MM.1S (cell line): ENCODE measurements around the gene CFP.

Experiments
- DNase-seq: peaks from one replicate; pipeline ENCODE4 v3.0.0-alpha.2; 2015
- H2AFZ ChIP-seq: fragments of 300-600 bp; sonication (generic); 2 replicates; pipeline ENCODE4 v1.6.0; 2016; ENCODE audit warnings: antibody characterized with exemption, low read length
- H3F3A ChIP-seq: fragments of 300-600 bp; sonication (generic); 2 replicates; pipeline ENCODE4 v1.6.1; 2016; ENCODE audit warnings: mild to moderate bottlenecking, antibody characterized with exemption, low read length, moderate library complexity, mixed read lengths; ENCODE audit not compliant: insufficient read depth
- H3K27ac ChIP-seq: fragments of 300-600 bp; sonication (generic); 2 replicates; pipeline ENCODE4 v1.5.1; 2016; ENCODE audit warnings: mild to moderate bottlenecking, low read length
- H3K27me3 ChIP-seq: fragments of 300-600 bp; sonication (generic); replicated peaks from 2 replicates; pipeline ENCODE4 v1.6.0; 2016; ENCODE audit warnings: low read length; ENCODE audit not compliant: insufficient read depth
- H3K36me3 ChIP-seq: fragments of 300-600 bp; sonication (generic); replicated peaks from 2 replicates; pipeline ENCODE4 v1.6.1; 2016; ENCODE audit warnings: mild to moderate bottlenecking, low read length, mixed read lengths; ENCODE audit not compliant: insufficient read depth
- H3K4me1 ChIP-seq: fragments of 300-600 bp; sonication (generic); 2 replicates; pipeline ENCODE4 v1.6.1; 2016; ENCODE audit warnings: low read length, mixed read lengths
- H3K4me2 ChIP-seq: fragments of 300-600 bp; sonication (generic); 2 replicates; pipeline ENCODE4 v1.6.0; 2016; ENCODE audit warnings: low read depth, low read length
- H3K4me3 ChIP-seq: fragments of 300-600 bp; sonication (generic); 2 replicates; pipeline ENCODE4 v1.5.1; 2016; ENCODE audit warnings: low read length, mixed read lengths
- H3K79me2 ChIP-seq: fragments of 300-600 bp; sonication (generic); 2 replicates; pipeline ENCODE4 v1.6.1; 2016; ENCODE audit warnings: mixed run types, low read length, mixed read lengths
- H3K9ac ChIP-seq: fragments of 300-600 bp; sonication (generic); 2 replicates; pipeline ENCODE4 v1.6.1; 2016; ENCODE audit warnings: low read length, mixed read lengths
- H3K9me2 ChIP-seq: fragments of 300-600 bp; sonication (generic); replicated peaks from 2 replicates; pipeline ENCODE4 v1.6.1; 2016; ENCODE audit warnings: mild to moderate bottlenecking, low read length, mixed read lengths; ENCODE audit not compliant: insufficient read depth
- H3K9me3 ChIP-seq: fragments of 300-600 bp; sonication (generic); replicated peaks from 2 replicates; pipeline ENCODE4 v1.6.1; 2016; ENCODE audit warnings: mild to moderate bottlenecking, low read length, mixed read lengths; ENCODE audit not compliant: insufficient read depth
- H4K20me1 ChIP-seq: fragments of 300-600 bp; sonication (generic); 2 replicates; pipeline ENCODE4 v1.6.1; 2016; ENCODE audit warnings: mild to moderate bottlenecking, low read length, moderate library complexity, mixed read lengths; ENCODE audit not compliant: insufficient read depth
- CTCF ChIP-seq: fragments of 300-600 bp; sonication (generic); IDR thresholded peaks from 2 replicates; pipeline ENCODE4 v1.5.1; 2016; ENCODE audit warnings: antibody characterized with exemption, low read length, mixed read lengths
- EZH2 ChIP-seq: fragments of 300-600 bp; sonication (generic); optimal IDR thresholded peaks from 2 replicates; pipeline ENCODE3; 2017; ENCODE audit warnings: low read depth, mild to moderate bottlenecking, antibody characterized with exemption, low read length, mixed read lengths
- EZH2phosphoT487 ChIP-seq: fragments of 300-600 bp; sonication (generic); IDR thresholded peaks from 2 replicates; pipeline ENCODE4 v1.6.1; 2018; ENCODE audit warnings: antibody characterized with exemption, low read length

The CFP gene

DNA sequence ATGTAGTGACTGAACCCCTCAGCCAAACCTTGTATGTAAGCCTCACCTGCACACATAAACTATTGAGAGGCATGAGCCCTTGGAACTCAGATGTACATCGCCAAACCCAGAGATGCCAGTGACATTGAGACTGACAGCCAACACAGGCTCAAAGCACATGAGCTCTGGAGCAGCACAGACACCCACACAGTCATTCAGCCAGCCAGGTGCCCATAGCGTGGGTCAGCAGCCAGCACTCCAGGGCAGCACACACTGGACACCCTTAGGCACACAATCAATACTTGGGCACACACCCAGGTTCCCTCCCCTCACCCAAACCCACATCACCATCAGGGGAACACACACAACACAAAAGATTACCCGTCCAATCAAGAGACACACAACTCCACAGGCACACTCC is 51.8 kb downstream of the CFP start:
- H3K9ac ChIP-seq = no peak overlapping the region
- no peaks in the 10 kb centered on the region for H3K9me2 ChIP-seq
- no peak overlapping the region for H3K4me3 ChIP-seq
- H3K27ac ChIP-seq = no peak overlapping the region
- no peaks in the 10 kb centered on the region for H3K9me3 ChIP-seq
- H3F3A ChIP-seq = no peaks in the 10 kb centered on the region
- 0 out of 2 replicates have a peak, but pooled peaks cover 5% of the 10 kb centered on the region for H3K4me1 ChIP-seq
- no peak for DNase-seq
- H4K20me1 ChIP-seq = no peaks in the 10 kb centered on the region
- no peaks in the 10 kb centered on the region for H3K27me3 ChIP-seq
- H3K4me2 ChIP-seq = no peak overlapping the region
- TF ChIP-seq EZH2phosphoT487 = no peak
- TF ChIP-seq CTCF = no peak
- no peak for TF ChIP-seq EZH2
- no peaks in the 10 kb centered on the region for H3K79me2 ChIP-seq
- no peaks in the 10 kb centered on the region for H3K36me3 ChIP-seq
- H2AFZ ChIP-seq = no peak overlapping the region

- no peaks in the 10 kb centered on the region for H3K27me3 ChIP-seq
- no peak overlapping the region for H3K4me2 ChIP-seq
- no peaks in the 10 kb centered on the region for H3K9me2 ChIP-seq
- no peak overlapping the region for H2AFZ ChIP-seq
- no peak overlapping the region for H3K27ac ChIP-seq
- no peak for DNase-seq
- TF ChIP-seq EZH2 = no peak
- TF ChIP-seq CTCF = no peak
- TF ChIP-seq EZH2phosphoT487 = no peak
- no peaks in the 10 kb centered on the region for H3K36me3 ChIP-seq
- H3K4me1 ChIP-seq = 0 out of 2 replicates have a peak, but pooled peaks cover 5% of the 10 kb centered on the region
- no peaks in the 10 kb centered on the region for H3F3A ChIP-seq
- H3K9me3 ChIP-seq = no peaks in the 10 kb centered on the region
- H3K4me3 ChIP-seq = no peak overlapping the region
- no peaks in the 10 kb centered on the region for H4K20me1 ChIP-seq
- no peak overlapping the region for H3K9ac ChIP-seq
- H3K79me2 ChIP-seq = no peaks in the 10 kb centered on the region
Measured at GRCh38 chrX:47577424-47577823, 52.3 kb downstream of the CFP start.

GRCh38 chrX:47576021-47576898 is 53.5 kb downstream of the CFP start:
- no peaks in the 10 kb centered on the region for H3K9me3 ChIP-seq
- DNase-seq = no peak
- no peaks in the 10 kb centered on the region for H3K36me3 ChIP-seq
- H3K4me2 ChIP-seq = no peak overlapping the region
- H4K20me1 ChIP-seq = no peaks in the 10 kb centered on the region
- no peaks in the 10 kb centered on the region for H3F3A ChIP-seq
- no peak overlapping the region for H3K27ac ChIP-seq
- no peak overlapping the region for H3K4me3 ChIP-seq
- TF ChIP-seq EZH2phosphoT487 (no peak), EZH2 (no peak), CTCF (no peak)
- H3K9me2 ChIP-seq = no peaks in the 10 kb centered on the region
- no peak overlapping the region for H3K9ac ChIP-seq
- no peaks in the 10 kb centered on the region for H3K4me1 ChIP-seq
- H2AFZ ChIP-seq = no peak overlapping the region
- H3K79me2 ChIP-seq = no peaks in the 10 kb centered on the region
- H3K27me3 ChIP-seq = no peaks in the 10 kb centered on the region
